HepG2 (cell line): ENCODE measurements around the gene SLC25A11. TPM values are rescaled to one million over a fixed set of nuclear protein-coding genes. Genes with fewer than 3 reads are reported as not detected.
A peak's percentile ranks its signal among the peaks of the same experiment; 100 is the strongest.

Experiments used
- ATAC-seq: fragments of 200-7000 bp; cut with Tn5 transposase; 3 replicates; pipeline ENCODE4 v1.9.1; 2020; ENCODE audit warnings: mild to moderate bottlenecking, moderate library complexity
- BruUV-seq: library from RNA; stranded (reverse); fragments of 400-500 nt; replicated peaks from 2 replicates; lab custom pipeline; 2021; lab: Mats Ljungman, UMichigan
- CTCF ChIA-PET: fragments of 300-600 bp; formaldehyde crosslinking; extraction: SDS; loops from one replicate; lab custom pipeline; 2021; ENCODE audit warnings: low total read pairs, inconsistent platforms, low intra/inter-chr PET ratio; lab: Yijun Ruan, JAX
- POLR2A ChIA-PET: fragments of 350-600 bp; sonication (Branson Sonifier 250); formaldehyde crosslinking; loops from one replicate; lab custom pipeline; 2020; ENCODE audit warnings: antibody characterized with exemption, inconsistent platforms; lab: Yijun Ruan, JAX
- DNase-seq: peaks from one replicate; pipeline ENCODE4 v3.0.0-alpha.2; 2015; ENCODE audit warnings: low spot score
- FAIRE-seq: peaks from 3 replicates; lab custom pipeline; 2011; peaks lifted over from hg19 to GRCh38; lab: Jason Lieb, UNC
- H2AFZ ChIP-seq: one replicate; pipeline ENCODE4 v1.6.1; 2011; ENCODE audit warnings: low read length, inconsistent platforms
- H3K27ac ChIP-seq: fragments of 300-600 bp; 3 replicates; pipeline ENCODE4 v1.8.0; 2011; ENCODE audit warnings: mixed run types, mild to moderate bottlenecking, mixed read lengths, low read length, inconsistent platforms; ENCODE audit not compliant: insufficient read depth; ENCODE audit errors: extremely low read length
- H3K27me3 ChIP-seq, 2 experiments: fragments of 200-600 bp in 1 of 2; 2 replicates in 1 of 2; 3 replicates in 1 of 2; pipeline versions ENCODE4 v1.6.0 to v1.8.0; 2011; ENCODE audit warnings: low read length in 2 of 2, mild to moderate bottlenecking in 2 of 2, moderate library complexity in 2 of 2, inconsistent platforms in 1 of 2; ENCODE audit not compliant: insufficient read depth in 2 of 2, control insufficient read depth in 1 of 2
- H3K36me3 ChIP-seq, 2 experiments: fragments of 200-600 bp in 1 of 2; replicated peaks in 1 of 2; 2 replicates in 1 of 2; 3 replicates in 1 of 2; pipeline versions ENCODE4 v1.5.1 to v1.8.0; 2011; ENCODE audit warnings: low read length in 2 of 2, inconsistent platforms in 1 of 2; ENCODE audit not compliant: insufficient read depth in 2 of 2, control insufficient read depth in 1 of 2
- H3K4me1 ChIP-seq: 2 replicates; pipeline ENCODE4 v1.5.1; 2012; ENCODE audit warnings: low read length, inconsistent platforms; ENCODE audit not compliant: insufficient read depth
- H3K4me2 ChIP-seq: 2 replicates; pipeline ENCODE4 v1.6.0; 2011; ENCODE audit warnings: low read depth, low read length, inconsistent platforms
- H3K4me3 ChIP-seq, 3 experiments: fragments of 200-600 bp in 1 of 3; sonication (generic), shearing (Covaris generic) in 1 of 3; replicated peaks in 1 of 3; 2 replicates each; pipeline ENCODE4 v1.5.1; 2011 to 2016; ENCODE audit warnings: low read length in 3 of 3, inconsistent platforms in 2 of 3, low read depth in 2 of 3, mild to moderate bottlenecking in 2 of 3, control low read depth in 1 of 3, mixed read lengths in 1 of 3; ENCODE audit not compliant: insufficient read depth in 1 of 3
- H3K79me2 ChIP-seq: one replicate; pipeline ENCODE4 v1.6.1; 2011; ENCODE audit warnings: low read length, inconsistent platforms; ENCODE audit not compliant: insufficient read depth
- H3K9ac ChIP-seq: 2 replicates; pipeline ENCODE4 v1.6.0; 2011; ENCODE audit warnings: mild to moderate bottlenecking, low read depth, low read length, inconsistent platforms; ENCODE audit not compliant: insufficient read depth
- H3K9me3 ChIP-seq: 2 replicates; pipeline ENCODE4 v1.5.1; 2012; ENCODE audit warnings: mild to moderate bottlenecking, low read length
- H4K20me1 ChIP-seq: 2 replicates; pipeline ENCODE4 v1.6.0; 2011; ENCODE audit warnings: inconsistent platforms, mild to moderate bottlenecking, low read length, moderate library complexity; ENCODE audit not compliant: insufficient read depth
- ARID4A ChIP-seq: sonication (generic); formaldehyde crosslinking; IDR thresholded peaks from 2 replicates; pipeline ENCODE4 v1.5.0; 2020; ENCODE audit warnings: mild to moderate bottlenecking, missing genetic modification reagents, borderline replicate concordance
- ATF1 ChIP-seq: IDR thresholded peaks from 2 replicates; pipeline ENCODE4 v1.6.1; 2016; ENCODE audit warnings: mild to moderate bottlenecking, control low read depth
- DR1 ChIP-seq: sonication (generic); formaldehyde crosslinking; IDR thresholded peaks from 2 replicates; pipeline ENCODE4 v1.8.0; 2021; ENCODE audit warnings: mild to moderate bottlenecking, missing genetic modification reagents, inconsistent platforms
- ELF1 ChIP-seq: sonication (generic); formaldehyde crosslinking; IDR thresholded peaks from 2 replicates; pipeline ENCODE4 v1.4.0; 2020; ENCODE audit warnings: missing genetic modification reagents
- FIP1L1 ChIP-seq: fragments of 200-400 bp; formaldehyde crosslinking; IDR thresholded peaks from 2 replicates; pipeline ENCODE4 v1.6.1; 2018; ENCODE audit warnings: low read depth, mild to moderate bottlenecking, low read length, moderate library complexity, borderline replicate concordance; ENCODE audit not compliant: insufficient read depth
- FOXK1 ChIP-seq: sonication (generic); formaldehyde crosslinking; IDR thresholded peaks from 2 replicates; pipeline ENCODE4 v1.4.0; 2020; ENCODE audit warnings: low read depth, missing genetic modification reagents, borderline replicate concordance
- KDM2A ChIP-seq: sonication (generic); formaldehyde crosslinking; IDR thresholded peaks from 2 replicates; pipeline ENCODE4 v1.4.0; 2020; ENCODE audit warnings: low read depth, missing genetic modification reagents, borderline replicate concordance
- KLF6 ChIP-seq: IDR thresholded peaks from 2 replicates; pipeline ENCODE4 v1.8.0; 2016; ENCODE audit warnings: missing biosample characterization, missing genetic modification reagents
- RARG ChIP-seq: sonication (generic); formaldehyde crosslinking; IDR thresholded peaks from 2 replicates; pipeline ENCODE4 v1.4.0; 2020; ENCODE audit warnings: low read depth, mild to moderate bottlenecking, missing genetic modification reagents
- SMAD3 ChIP-seq: sonication (generic); formaldehyde crosslinking; IDR thresholded peaks from 2 replicates; pipeline ENCODE4 v1.4.0; 2020; ENCODE audit warnings: missing genetic modification reagents
- TAF15 ChIP-seq: fragments of 200-400 bp; formaldehyde crosslinking; IDR thresholded peaks from one replicate; pipeline ENCODE4 v1.6.1; 2018; ENCODE audit warnings: mild to moderate bottlenecking, low read depth, low read length; ENCODE audit not compliant: poor library complexity, severe bottlenecking
- TOPORS ChIP-seq: sonication (generic); formaldehyde crosslinking; IDR thresholded peaks from 2 replicates; pipeline ENCODE4 v1.8.0; 2023; ENCODE audit warnings: mild to moderate bottlenecking, missing genetic modification reagents
- ZBTB38 ChIP-seq: sonication (generic); formaldehyde crosslinking; IDR thresholded peaks from 2 replicates; pipeline ENCODE4 v1.5.1; 2020; ENCODE audit warnings: mild to moderate bottlenecking, missing genetic modification reagents
- ZNF329 ChIP-seq: sonication (generic); formaldehyde crosslinking; IDR thresholded peaks from 2 replicates; pipeline ENCODE4 v1.9.0; 2021; ENCODE audit warnings: low read depth, mild to moderate bottlenecking, missing genetic modification reagents
- ZNF589 ChIP-seq: sonication (generic); formaldehyde crosslinking; conservative IDR thresholded peaks from 2 replicates; pipeline ENCODE4 v1.8.0; 2022; ENCODE audit warnings: mild to moderate bottlenecking, moderate library complexity, missing genetic modification reagents
- WGBS: methylation state at CpG from one replicate; pipeline ENCODE4 v1.1.6; 2017; ENCODE audit warnings: low lambda C conversion rate; 5-methylcytosine and 5-hydroxymethylcytosine counted together
- in situ Hi-C: cut with HindIII; loops from 2 replicates; pipeline ENCODE4 v1.10.0; 2017; ENCODE audit warnings: low pct_unique_long_range_greater_than_20kb; ENCODE audit not compliant: extremely low pct_ligation_motif_present
- intact Hi-C: fragments of 100-400 bp; cut with micrococcal nuclease; formaldehyde crosslinking; loops from one replicate; pipeline ENCODE4 v1.10.0; 2022; ENCODE audit not compliant: unreplicated experiment
- polyA plus RNA-seq, 8 experiments: library from polyadenylated mRNA; depleted of rRNA in 3 of 8; stranded (reverse) in 7 of 8; unstranded in 1 of 8; fragments of >200 nt; fragmentation: Illumina TruSeq in 4 of 8; extraction: Trizol in 4 of 8; gene quantifications; 2 replicates each; pipeline versions ENCODE4 v1.2.1 to v1.2.3, GENCODE V29; 2011 to 2016; ENCODE audit warnings: low read depth in 4 of 8, missing spikeins in 1 of 8, mixed read lengths in 1 of 8; ENCODE audit not compliant: insufficient read depth in 1 of 8
- total RNA-seq, 5 experiments: library from RNA; depleted of rRNA; stranded (reverse); fragments of >200 nt; fragmentation: Illumina TruSeq; extraction: Trizol; gene quantifications; 2 replicates each; pipeline ENCODE4 v1.2.3, GENCODE V29; 2016; ENCODE audit warnings: low read depth in 1 of 5
- TF ChIP-seq, protein P1 (sequence below): sonication (generic); formaldehyde crosslinking; IDR thresholded peaks from 2 replicates; pipeline ENCODE4 v1.5.0; 2020; ENCODE audit warnings: mild to moderate bottlenecking, missing genetic modification reagents, moderate library complexity
- TF ChIP-seq, protein P2 (sequence below): sonication (generic); formaldehyde crosslinking; IDR thresholded peaks from 2 replicates; pipeline ENCODE4 v1.4.0; 2020; ENCODE audit warnings: missing genetic modification reagents

Gene SLC25A11
- total and polyA plus RNA-seq, 2 of the 13 experiments (the other 11 are each of a cell fraction or from before 2014, with no cell fraction given), result 35.4 to 47.2 TPM

DNA sequence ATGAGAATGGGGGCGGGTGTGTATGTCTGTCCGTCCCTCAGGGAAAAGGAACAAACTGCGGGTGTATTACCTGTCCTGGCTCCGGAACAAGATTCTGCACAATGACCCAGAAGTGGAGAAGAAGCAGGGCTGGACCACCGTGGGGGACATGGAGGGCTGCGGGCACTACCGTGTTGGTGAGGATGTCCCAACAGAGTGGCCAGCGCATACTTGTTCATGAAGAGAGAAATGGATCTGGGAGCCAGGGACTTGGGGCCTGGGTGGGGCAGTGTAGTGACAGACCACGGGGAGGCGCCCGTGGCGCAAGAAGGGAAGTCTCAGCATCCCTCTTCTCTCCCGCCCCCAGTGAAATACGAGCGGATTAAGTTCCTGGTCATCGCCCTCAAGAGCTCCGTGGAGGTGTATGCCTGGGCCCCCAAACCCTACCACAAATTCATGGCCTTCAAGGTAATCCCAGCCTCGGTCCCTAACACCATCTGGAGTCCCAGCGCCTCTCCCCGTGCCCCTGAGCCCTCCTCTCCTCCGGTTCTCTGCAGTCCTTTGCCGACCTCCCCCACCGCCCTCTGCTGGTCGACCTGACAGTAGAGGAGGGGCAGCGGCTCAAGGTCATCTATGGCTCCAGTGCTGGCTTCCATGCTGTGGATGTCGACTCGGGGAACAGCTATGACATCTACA is 44.1 kb downstream of the SLC25A11 start:
- no peak overlapping the region for H3K27ac ChIP-seq
- H4K20me1 ChIP-seq, result no peaks in the 10 kb centered on the region
- BruUV-seq, result TSS peak; percentile 54
- ATAC-seq (peak; percentile 28), DNase-seq (no peak), FAIRE-seq (no peak)
- 91% methylated on average over 25 of the region's 27 CpGs for WGBS
- H3K9ac ChIP-seq, result no peak overlapping the region
- no peaks in the 10 kb centered on the region for H3K4me1 ChIP-seq
- no peak overlapping the region for H2AFZ ChIP-seq
- H3K27me3 ChIP-seq, result no peaks in the 10 kb centered on the region
- intact Hi-C loops (no loop called here), in situ Hi-C loops (loop anchor here (10.0 kb wide), 1 partner anchor 341 kb away; the partner anchor contains the start of gene MYBBP1A)
- no peaks in the 10 kb centered on the region for H3K9me3 ChIP-seq
- CTCF ChIA-PET, result no interaction called here
- H3K4me2 ChIP-seq, result no peak overlapping the region
- H3K4me3 ChIP-seq, result no peak overlapping the region
- no peaks in the 10 kb centered on the region for H3K79me2 ChIP-seq
- POLR2A ChIA-PET, result no interaction called here
- peaks cover 33 to 62% of the 10 kb centered on the region in 2 experiments; a peak in 4 of 5 replicates for H3K36me3 ChIP-seq
- TF ChIP-seq KDM2A (CRISPR knock-in tag) (no peak), TOPORS (no peak), ELF1 (CRISPR knock-in tag) (no peak), KLF6 (CRISPR knock-in tag) (no peak), ARID4A (CRISPR knock-in tag) (0 out of 2 replicates have a peak, but pooled peaks have one; percentile 20), RARG (CRISPR knock-in tag) (no peak), ATF1 (CRISPR knock-in tag) (no peak), ZNF589 (no peak), FOXK1 (CRISPR knock-in tag) (no peak), FIP1L1 (no peak), ZBTB38 (peak; percentile 47; the same call in 1 of the 2 replicates), ZNF329 (no peak), SMAD3 (CRISPR knock-in tag) (no peak), DR1 (CRISPR knock-in tag) (no peak), TAF15 (no peak)
- TF ChIP-seq, protein P1, sequence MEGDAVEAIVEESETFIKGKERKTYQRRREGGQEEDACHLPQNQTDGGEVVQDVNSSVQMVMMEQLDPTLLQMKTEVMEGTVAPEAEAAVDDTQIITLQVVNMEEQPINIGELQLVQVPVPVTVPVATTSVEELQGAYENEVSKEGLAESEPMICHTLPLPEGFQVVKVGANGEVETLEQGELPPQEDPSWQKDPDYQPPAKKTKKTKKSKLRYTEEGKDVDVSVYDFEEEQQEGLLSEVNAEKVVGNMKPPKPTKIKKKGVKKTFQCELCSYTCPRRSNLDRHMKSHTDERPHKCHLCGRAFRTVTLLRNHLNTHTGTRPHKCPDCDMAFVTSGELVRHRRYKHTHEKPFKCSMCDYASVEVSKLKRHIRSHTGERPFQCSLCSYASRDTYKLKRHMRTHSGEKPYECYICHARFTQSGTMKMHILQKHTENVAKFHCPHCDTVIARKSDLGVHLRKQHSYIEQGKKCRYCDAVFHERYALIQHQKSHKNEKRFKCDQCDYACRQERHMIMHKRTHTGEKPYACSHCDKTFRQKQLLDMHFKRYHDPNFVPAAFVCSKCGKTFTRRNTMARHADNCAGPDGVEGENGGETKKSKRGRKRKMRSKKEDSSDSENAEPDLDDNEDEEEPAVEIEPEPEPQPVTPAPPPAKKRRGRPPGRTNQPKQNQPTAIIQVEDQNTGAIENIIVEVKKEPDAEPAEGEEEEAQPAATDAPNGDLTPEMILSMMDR, result peak; percentile 54
- TF ChIP-seq, protein P2, sequence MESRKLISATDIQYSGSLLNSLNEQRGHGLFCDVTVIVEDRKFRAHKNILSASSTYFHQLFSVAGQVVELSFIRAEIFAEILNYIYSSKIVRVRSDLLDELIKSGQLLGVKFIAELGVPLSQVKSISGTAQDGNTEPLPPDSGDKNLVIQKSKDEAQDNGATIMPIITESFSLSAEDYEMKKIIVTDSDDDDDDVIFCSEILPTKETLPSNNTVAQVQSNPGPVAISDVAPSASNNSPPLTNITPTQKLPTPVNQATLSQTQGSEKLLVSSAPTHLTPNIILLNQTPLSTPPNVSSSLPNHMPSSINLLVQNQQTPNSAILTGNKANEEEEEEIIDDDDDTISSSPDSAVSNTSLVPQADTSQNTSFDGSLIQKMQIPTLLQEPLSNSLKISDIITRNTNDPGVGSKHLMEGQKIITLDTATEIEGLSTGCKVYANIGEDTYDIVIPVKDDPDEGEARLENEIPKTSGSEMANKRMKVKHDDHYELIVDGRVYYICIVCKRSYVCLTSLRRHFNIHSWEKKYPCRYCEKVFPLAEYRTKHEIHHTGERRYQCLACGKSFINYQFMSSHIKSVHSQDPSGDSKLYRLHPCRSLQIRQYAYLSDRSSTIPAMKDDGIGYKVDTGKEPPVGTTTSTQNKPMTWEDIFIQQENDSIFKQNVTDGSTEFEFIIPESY (CRISPR knock-in tag), result peak; percentile 70; the same call in 1 of the 2 replicates
